Measurements from ENCODE around the gene MSRB3.

- no peak for TF ChIP-seq CTCF (IDR thresholded peaks at IDR 0.05)
- TF ChIP-seq POLR2A (IDR thresholded peaks at IDR 0.05), result no peak
Observed at GRCh38 chr12:65407388-65408149, 129.1 kb downstream of the MSRB3 start.

Data from body of pancreas (tissue), 4 donors.